Islet of Langerhans (tissue), 1 donor: Measurements from ENCODE around the gene F12.

Source experiments
- FAIRE-seq: peaks from one replicate; lab custom pipeline; 2011; peaks lifted over from hg19 to GRCh38; lab: Jason Lieb, UNC

The F12 gene

GRCh38 chr5:177446200-177447065 lies 37.1 kb upstream of the F12 start, which contains the start of gene PRR7:
Gene PRR7 (plus strand): TSS chr5:177446814. CDS start chr5:177455068, 8,254 bp downstream.
- no peak for FAIRE-seq

- no peak for FAIRE-seq
These were observed 36.5 kb upstream of the F12 start for GRCh38 chr5:177445917-177446199.

GRCh38 chr5:177445052-177445916 lies 35.9 kb upstream of the F12 start:
- no peak for FAIRE-seq

DNA sequence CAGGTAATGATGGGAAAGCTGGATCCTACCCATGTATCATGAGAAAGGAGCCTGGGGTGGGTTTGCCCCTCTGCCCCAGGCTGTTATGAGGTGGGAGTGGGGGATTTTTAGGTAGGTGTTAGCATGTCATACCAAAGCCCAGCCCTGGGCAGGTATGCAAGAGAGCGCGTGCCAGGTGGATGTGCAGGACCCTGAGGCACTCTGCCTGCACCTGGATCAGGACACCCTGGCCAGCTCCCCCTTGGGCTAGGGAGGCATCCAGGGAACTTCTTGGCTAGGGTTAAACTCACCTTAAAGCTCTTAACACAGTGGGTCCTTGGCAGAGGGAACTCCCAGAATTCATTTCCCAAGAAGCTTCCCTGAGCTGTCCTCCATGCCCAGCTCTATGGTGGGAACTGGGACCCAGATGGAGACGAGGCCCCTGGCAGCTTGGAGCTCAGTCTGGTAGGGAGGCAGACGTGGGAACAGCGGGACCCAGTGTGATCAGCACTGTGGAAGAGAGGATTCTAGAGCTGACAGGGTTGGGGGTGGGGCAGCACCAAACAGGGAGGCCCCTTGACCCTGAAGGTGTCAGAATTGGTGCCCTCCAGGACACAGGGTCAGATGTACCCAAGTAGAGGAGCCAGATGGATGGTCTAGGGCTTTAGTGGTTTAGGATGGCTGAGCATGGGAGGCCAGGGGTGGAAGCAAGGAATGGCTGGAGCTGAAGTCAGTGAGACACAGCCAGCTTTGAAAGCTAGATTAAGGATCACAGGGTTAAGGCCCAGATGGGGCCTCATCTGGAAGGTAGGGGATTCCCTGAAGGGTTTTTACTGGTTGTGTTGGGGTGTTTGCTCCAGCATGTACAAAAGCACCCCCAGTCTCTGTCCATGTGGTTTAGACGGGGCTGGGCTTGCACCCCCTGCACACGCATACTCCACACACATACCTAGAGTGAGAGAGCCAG lies 35.0 kb upstream of the F12 start:
- FAIRE-seq: no peak

DNA sequence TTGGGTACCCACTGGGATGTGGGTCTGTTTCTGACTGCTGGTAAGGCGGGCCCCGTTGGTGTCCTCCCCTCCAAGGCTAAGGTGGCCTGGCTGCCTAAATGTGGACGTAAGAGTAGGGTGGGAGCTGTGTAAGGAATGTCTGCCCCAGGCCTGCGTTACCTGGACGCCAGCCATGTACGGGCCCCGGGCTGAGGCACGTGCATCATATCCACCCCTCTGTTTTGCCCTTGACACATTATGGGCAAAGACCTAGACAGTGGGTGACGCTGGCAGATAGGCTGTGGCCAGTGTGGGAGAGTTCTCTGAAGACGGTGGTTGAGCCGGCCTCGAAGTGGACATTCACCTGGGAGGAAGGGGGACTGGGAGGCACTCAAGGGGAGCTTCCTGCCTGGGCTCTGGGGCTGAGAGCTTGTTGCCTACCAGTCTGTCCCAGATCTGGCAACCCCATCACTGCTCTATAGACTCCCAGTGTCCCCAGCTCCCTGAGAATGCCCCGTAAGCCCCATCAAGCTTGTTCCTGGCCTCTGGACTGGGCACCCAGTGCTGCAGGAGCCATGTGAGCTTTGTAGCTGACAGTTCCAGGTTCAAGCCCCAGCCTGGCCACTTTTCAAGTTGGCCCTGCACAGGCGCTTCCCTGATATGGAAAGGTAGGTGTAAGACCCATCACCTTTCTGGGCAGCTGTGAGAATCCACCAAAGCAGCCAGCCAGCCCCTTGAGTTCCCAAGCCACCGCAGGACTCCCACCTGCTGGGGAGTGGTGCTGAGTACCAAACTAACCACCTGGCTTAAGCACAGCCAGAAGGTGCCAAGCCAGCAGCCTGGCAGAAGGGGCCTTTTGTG lies 34.0 kb upstream of the F12 start:
- FAIRE-seq: no peak

GRCh38 chr5:177442066-177442826 lies 32.9 kb upstream of the F12 start:
- FAIRE-seq: no peak

- no peak for FAIRE-seq
These were observed 31.8 kb upstream of the F12 start for GRCh38 chr5:177440990-177441780.

GRCh38 chr5:177440211-177440989 lies 31.0 kb upstream of the F12 start:
- FAIRE-seq: no peak

GRCh38 chr5:177439518-177440053 lies 30.2 kb upstream of the F12 start:
- no peak for FAIRE-seq

DNA sequence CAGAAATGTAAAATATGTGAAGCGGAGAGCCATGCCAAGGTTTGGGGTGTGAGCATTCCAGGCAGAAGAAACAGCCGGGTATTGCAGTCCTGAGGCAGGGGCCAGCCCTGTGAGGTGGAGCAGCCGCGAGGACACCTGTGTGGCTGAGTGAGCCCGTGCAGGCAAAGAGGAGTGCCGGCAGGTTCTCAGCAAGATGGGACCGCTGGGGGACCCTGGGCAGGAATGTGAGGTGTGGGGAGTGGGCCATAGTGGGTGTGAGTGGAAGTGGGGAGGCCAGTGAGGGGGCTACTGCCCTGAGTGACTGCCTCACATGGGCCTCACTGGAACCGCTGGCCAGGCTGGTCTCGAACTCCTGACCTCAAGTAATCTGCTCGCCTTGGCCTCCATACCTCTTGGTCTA lies 29.1 kb upstream of the F12 start:
- FAIRE-seq: no peak

- no peak for FAIRE-seq
These were observed 28.3 kb upstream of the F12 start for GRCh38 chr5:177437623-177438022.

- no peak for FAIRE-seq
These were observed 26.6 kb upstream of the F12 start for GRCh38 chr5:177435847-177436536.

DNA sequence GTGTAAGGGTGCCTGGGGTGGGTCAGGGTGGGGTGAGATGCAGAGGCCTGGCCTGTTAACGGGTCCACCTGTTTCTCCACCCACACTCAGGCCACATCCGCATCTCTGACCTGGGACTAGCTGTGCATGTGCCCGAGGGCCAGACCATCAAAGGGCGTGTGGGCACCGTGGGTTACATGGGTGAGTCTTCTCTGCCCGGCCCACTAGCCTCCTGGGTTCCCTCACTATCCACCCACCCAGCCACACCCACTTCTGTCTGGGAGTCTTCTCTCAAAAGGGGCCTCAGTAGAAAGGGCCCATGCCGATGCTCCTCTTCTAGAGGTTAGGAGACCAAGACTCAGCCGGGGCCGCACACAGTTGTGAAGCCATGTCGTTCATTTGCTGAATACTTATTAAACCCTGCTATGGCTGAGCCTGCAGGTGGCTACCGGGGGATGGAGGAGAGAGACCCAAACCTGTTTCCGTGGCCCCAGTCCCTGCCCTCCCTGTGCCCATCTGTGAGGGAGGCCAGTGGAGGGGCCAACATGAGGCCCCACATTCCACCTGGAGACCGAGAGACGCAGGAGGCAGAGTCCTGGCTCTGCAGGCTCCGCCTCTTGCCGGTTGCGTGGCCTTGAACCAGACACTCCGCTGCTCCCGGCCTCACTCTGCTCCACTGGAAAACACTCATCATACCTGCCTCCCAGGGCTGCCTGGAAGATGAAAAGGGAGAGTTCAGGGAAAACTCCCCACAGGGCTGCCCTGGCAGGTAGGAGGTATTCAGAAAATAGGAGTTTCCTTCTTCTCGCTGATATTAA lies 25.8 kb upstream of the F12 start:
- no peak for FAIRE-seq

DNA sequence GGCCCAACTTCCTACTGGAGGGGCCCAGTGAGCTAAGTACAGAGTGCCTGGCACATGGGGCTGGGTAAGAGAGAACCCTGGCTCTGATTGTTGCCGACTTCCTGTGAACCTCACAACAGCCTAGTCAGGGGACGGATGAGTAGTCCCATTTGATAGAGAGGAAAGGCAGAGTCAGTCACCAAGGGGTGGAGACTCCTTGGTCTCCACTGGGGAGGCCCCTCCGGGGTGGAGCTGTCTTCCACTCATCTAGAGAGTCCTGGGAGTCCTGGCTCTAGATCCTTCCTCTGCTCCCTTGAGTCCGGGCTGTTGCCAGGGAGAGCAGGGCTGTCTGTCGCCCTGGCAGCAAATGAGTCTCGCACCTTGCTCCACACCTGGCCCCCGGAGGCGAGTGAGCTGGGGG lies 25.1 kb upstream of the F12 start:
- FAIRE-seq: no peak

DNA sequence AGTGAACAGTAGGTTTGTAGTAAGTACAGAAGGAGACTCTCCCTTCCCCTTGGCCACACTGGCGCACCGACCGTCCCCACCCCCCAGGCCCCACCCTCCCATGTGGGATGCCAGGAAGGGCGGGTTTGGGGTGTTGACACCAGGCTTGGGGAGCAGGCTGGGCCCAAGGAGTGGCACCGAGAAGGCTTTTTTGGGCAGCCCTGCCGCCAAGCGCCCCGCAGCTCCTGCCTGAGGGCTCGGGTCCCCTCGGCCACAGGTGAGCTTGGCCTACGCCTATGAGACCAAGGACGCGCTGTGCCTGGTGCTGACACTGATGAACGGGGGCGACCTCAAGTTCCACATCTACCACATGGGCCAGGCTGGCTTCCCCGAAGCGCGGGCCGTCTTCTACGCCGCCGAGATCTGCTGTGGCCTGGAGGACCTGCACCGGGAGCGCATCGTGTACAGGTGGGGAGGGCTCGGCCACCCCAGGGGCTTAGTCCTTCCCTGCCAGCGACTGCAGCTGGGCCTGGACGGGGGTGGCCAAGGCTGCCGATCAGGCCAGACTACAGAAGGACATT lies 24.4 kb upstream of the F12 start:
- FAIRE-seq: no peak

DNA sequence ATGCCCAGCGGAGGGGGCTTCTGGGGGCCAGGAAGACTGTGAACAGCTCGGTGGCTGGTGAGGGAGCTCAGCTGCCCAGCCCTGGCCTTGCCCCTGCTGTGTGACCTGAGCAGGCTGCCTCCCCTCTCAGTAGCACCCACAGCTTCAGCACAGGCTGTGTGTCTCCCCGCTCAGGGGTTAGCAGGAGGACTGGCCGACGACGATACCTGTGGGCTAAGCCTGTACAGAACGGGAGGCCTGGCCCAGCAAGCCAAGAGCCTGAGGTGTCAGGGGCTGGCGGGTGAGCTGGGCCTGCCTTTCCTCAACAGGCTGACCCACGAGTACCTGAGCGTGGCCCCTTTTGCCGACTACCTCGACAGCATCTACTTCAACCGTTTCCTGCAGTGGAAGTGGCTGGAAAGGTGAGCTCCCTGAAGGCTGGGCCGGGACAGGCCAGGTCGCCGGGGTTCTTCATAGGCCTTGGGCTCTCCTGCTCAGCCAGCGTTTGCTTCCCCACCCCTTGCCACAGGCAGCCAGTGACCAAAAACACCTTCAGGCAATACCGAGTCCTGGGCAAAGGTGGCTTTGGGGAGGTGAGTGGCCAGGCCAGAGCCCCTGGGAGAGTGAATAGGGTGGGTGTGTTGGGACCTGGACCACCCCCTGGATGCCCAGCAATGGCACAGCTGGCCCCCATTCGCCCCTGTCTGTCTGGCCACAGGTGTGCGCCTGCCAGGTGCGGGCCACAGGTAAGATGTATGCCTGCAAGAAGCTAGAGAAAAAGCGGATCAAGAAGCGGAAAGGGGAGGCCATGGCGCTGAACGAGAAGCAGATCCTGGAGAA lies 23.7 kb upstream of the F12 start:
- FAIRE-seq: no peak
